LNCaP clone FGC (cell line): Measurements from ENCODE around the gene STPG3.
"Not testable (repeated sequence)": the region's sequence is repeated elsewhere in the genome, so short reads cannot be mapped to it uniquely, and the experiment has no call there.

Source experiments
- DNase-seq: peaks from one replicate; pipeline ENCODE4 v3.0.0-alpha.2; 2011; ENCODE audit warnings: low read depth
- H3K4me3 ChIP-seq: 2 replicates; pipeline ENCODE4 v1.5.1; 2011; ENCODE audit warnings: mild to moderate bottlenecking, low read depth, low read length, control low read depth
- TF ChIP-seq, protein P1 (sequence below): IDR thresholded peaks from 2 replicates; pipeline ENCODE4 v1.5.1; 2012; ENCODE audit warnings: mild to moderate bottlenecking; ENCODE audit not compliant: control insufficient read depth, insufficient read depth; ENCODE audit errors: extremely low read depth

STPG3 gene

DNA sequence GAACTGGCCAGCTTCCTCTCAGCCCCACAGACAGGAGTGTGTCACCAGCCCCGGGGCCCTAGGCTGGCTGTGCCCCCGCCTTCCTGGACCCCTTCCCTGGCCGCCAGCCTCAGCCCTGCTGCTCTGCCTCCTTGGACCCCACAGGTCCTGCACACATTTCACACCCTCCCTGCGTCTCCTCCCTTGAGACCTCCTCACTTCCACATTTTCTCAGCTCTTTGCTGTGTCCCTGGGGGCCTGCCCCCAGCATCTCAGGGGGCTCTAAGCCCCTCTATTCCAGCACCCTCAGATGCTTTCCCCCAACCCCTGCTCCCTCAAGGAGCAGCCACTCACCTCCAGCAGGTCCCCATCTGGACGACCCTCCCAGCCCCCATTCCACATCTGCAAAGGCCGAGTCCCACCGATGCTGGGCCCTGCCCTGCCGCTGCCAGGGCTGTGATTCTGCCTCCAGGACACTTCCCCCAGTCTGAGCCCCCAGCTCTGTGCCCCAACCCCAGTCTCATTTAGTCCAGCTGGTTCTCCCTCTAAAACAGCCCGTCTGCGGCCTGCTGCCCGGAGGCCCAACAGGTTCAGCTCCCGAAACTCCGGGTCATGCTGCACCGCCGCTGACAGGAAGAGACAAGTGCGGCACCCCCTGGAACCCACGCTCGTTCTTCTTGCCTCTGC lies 16.2 kb upstream of the STPG3 start:
- no peak overlapping the region for H3K4me3 ChIP-seq
- no peak for DNase-seq
- TF ChIP-seq, protein P1, sequence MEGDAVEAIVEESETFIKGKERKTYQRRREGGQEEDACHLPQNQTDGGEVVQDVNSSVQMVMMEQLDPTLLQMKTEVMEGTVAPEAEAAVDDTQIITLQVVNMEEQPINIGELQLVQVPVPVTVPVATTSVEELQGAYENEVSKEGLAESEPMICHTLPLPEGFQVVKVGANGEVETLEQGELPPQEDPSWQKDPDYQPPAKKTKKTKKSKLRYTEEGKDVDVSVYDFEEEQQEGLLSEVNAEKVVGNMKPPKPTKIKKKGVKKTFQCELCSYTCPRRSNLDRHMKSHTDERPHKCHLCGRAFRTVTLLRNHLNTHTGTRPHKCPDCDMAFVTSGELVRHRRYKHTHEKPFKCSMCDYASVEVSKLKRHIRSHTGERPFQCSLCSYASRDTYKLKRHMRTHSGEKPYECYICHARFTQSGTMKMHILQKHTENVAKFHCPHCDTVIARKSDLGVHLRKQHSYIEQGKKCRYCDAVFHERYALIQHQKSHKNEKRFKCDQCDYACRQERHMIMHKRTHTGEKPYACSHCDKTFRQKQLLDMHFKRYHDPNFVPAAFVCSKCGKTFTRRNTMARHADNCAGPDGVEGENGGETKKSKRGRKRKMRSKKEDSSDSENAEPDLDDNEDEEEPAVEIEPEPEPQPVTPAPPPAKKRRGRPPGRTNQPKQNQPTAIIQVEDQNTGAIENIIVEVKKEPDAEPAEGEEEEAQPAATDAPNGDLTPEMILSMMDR: no peak

DNA sequence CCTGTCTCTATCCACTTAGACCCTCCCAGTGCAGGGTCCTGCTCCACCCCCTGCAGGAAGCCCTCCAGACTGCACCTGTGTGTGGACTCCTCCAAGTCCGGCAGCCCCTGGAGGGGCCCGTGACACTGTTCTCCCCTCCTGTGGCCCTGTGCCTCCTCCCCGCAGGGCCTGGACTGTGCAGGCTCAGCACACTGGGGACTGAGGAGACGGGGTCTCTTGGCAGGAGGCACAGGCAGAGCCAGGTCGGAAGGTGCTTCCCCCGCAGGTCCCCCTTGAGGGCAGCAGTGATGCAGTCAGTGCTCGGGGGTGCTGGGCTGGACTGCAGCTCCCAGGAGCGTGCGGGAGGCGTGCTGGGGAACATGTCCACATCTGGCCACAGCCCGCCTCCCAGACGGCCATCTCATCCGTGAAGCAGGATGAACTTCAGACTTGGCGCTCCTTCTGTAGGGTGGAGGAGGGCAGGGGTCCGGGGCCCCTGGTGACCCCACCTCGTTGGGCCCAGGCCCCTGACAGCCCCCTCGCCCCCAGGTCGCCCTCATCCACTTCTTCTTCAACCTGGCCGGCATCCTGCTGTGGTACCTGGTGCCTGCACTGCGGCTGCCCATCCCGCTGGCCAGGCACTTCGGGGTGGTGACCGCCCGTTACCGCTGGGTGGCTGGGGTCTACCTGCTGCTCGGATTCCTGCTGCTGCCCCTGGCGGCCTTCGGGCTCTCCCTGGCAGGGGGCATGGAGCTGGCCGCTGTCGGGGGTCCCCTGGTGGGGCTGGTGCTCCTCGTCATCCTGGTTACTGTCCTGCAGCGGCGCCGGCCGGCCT lies 15.5 kb upstream of the STPG3 start:
- TF ChIP-seq, protein P1: no peak
- no peak overlapping the region for H3K4me3 ChIP-seq
- no peak for DNase-seq

DNA sequence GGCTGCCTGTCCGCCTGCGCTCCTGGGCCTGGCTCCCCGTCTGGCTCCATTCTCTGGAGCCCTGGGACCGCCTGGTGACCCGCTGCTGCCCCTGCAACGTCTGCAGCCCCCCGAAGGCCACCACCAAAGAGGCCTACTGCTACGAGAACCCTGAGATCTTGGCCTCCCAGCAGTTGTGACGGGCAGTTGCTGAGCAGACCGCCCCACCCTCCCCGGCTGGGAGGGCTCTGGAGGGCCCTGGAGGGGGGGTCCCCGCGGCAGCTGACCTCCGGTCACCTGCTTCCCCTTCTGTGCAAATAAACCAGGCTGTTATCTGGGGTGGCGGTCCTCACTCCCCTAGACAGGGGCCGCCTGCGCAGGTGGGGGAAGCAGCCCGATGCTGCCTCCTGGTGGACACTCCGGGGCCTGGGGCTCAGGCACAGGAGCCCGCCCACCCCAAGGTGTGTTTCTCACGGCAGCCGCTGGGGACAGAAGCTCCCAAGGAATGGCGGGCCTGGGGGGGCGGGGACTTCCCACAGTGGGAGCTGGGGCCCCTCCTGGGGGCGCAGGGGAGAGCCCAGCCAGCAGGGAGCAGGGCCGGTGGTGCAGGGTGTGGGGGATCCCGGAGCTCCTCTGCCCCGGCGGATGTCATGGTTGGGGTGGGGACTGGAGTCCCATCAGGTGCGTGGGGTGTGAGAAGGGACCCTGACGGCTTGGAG lies 14.7 kb upstream of the STPG3 start:
- peak; percentile 23 for DNase-seq
- H3K4me3 ChIP-seq: no peak overlapping the region; the same call in 1 of the 2 replicates
- TF ChIP-seq, protein P1: peak; percentile 97

DNA sequence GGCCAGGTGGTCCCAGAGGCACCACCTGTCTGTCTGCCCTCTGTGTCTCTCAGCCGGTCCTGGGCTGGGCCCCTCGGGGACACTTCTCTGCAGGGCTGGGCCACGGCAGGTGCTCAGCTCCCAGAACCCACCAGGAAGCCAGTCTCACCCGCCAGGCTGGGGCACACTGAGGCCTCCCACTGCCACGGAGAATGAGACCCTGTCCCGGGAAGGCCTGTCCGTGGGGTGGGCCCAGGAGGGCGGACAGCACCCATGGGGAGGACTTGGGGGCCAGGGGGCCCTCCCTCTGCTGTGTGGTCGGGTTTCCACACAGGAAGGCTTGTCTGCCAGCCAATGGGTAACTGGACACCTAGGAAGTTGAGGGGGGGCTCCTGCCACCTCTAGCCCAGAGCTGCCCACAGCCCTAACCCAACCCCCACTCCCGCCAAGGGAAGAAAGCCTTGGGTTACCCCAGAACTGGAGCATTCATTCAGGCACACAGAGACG lies 14.1 kb upstream of the STPG3 start:
- no peak overlapping the region; the same call in 1 of the 2 replicates for H3K4me3 ChIP-seq
- no peak for DNase-seq
- TF ChIP-seq, protein P1: no peak

DNA sequence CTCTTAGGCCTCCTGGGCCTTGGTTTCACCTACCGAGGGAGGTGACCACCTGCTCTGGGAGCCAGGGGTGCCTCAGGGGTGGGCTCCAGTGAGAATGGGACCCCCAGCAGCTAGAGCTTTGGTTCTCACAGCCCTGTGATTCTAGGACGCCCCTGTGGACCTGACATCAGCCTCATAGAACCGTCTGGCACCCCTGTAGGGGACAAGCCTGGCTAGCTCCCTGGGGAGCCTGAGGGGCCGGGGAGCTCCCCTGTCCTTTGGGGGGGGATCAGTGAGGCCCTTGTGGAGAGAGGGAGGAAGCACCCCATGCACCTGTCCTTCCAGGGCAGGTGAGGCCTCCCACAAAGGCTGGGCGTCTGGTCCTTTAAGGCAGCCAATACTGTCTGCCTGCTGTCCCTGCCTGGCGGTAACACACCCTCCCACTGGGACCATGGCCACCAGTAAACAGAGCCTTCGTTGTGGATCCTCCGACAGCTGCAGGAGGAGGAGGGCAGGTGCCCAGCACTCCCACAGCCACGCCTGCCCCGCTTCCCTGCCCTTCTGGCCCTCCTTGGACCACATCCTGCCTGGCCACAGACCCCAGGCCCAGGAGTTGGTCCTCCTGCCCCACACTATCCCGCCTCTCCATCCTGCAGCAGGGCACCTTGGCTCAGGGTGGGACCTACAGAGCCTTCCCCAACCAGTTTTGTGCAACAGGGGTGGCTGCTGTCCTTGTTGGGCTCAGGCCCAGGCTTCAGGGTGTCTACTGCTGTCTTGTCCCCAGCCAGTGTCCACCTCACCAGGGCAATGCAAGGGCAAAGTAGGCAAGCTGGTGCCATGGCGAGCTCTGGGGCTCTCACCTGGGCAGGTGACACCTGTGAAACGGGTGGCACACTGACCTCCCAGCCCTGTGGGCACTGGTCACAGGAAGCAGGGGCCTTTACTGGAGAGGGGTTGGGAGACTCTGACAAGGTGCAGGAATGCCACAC lies 13.0 kb upstream of the STPG3 start:
- peak; percentile 64 for DNase-seq
- TF ChIP-seq, protein P1: no peak
- H3K4me3 ChIP-seq: no peak overlapping the region

DNA sequence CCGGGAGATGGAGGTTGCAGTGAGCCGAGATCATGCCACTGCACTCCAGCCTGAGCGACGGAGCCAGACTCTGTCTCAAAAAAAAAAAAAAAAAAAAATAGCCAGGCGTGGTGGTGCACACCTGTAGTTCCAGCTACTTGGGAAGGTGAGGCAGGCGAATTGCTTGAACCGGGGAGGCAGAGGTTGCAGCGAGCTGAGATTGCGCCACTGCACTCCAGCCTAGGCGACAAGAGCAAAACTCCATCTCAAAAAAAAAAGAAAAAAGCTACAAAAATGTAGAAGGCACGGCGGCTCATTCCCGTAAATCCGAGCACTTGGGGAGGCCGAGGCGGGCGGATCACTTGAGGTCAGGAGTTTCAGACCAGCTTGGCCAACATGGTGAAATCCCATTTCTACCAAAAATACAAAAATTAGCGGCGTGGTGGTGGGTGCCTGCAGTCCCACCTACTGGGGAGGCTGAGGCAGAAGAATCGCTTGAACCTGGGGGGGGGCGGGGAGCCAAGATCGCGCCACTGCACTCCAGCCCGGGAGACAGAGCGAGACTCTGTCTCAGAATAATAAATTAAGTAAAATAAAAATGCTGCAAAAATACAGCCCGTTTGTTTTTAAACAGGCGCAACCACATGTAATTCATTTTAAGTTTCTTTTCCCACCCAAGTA lies 11.4 kb upstream of the STPG3 start:
- peak overlapping the region; percentile 73 for H3K4me3 ChIP-seq
- not testable (repeated sequence) for DNase-seq
